Measurements from ENCODE around the gene SLC22A13.

SLC22A13 gene

GRCh38 chr3:38327335-38328009 lies 61.9 kb downstream of the SLC22A13 start (continued):
- TF ChIP-seq ZFP3 (CRISPR knock-in tag; IDR thresholded peaks at IDR 0.05) = no peak
- no peak for TF ChIP-seq ESRRG (CRISPR knock-in tag; IDR thresholded peaks at IDR 0.05)
- TF ChIP-seq RARB (CRISPR knock-in tag; IDR thresholded peaks at IDR 0.05) = no peak
